Measurements from ENCODE around the gene SIPA1L3.

The SIPA1L3 gene

GRCh38 chr19:37943480-37943879 is 36.5 kb downstream of the SIPA1L3 start:
- peaks cover 97% of the 10 kb centered on the region for H3K79me2 ChIP-seq (ENCODE audit: insufficient read depth, low read length)

GRCh38 chr19:37946132-37946531 is 39.1 kb downstream of the SIPA1L3 start:
- Histone ChIP-seq H3K4me3 (ENCODE audit: insufficient read depth, low read length, poor library complexity, severe bottlenecking) (no peak overlapping the region), H3K27me3 (ENCODE audit: low read length) (no peaks in the 10 kb centered on the region), H2AFZ (ENCODE audit: low read depth, low read length, severe bottlenecking) (no peak overlapping the region), H3K9me3 (ENCODE audit: insufficient read depth, low read length) (no peaks in the 10 kb centered on the region), H3K36me3 (ENCODE audit: low read length) (no peaks in the 10 kb centered on the region), H3K4me2 (ENCODE audit: low read depth, low read length, poor library complexity, severe bottlenecking) (no peak overlapping the region), H4K20me1 (ENCODE audit: low read depth, low read length) (no peaks in the 10 kb centered on the region), H3K9ac (ENCODE audit: low read length) (no peak overlapping the region), H3K9me2 (replicated peaks; ENCODE audit: insufficient read depth, low read length) (no peaks in the 10 kb centered on the region), H3F3A (ENCODE audit: insufficient read depth) (peaks cover 14% of the 10 kb centered on the region), H3K27ac (ENCODE audit: low read depth, low read length) (no peak overlapping the region), H3K79me2 (ENCODE audit: insufficient read depth, low read length) (peaks cover 96% of the 10 kb centered on the region)
- TF ChIP-seq CTCF (IDR thresholded peaks at IDR 0.05; ENCODE audit: insufficient read depth, low read length, poor library complexity, severe bottlenecking) (no peak), EZH2phosphoT487 (conservative IDR thresholded peaks at IDR 0.05; ENCODE audit: low read length) (no peak)

More at GRCh38 chr19:37943480-37943879, 36.5 kb downstream of the SIPA1L3 start:
- H3K27me3 ChIP-seq (ENCODE audit: low read length), result no peaks in the 10 kb centered on the region
- no peak overlapping the region for H3K4me3 ChIP-seq (ENCODE audit: insufficient read depth, low read length, poor library complexity, severe bottlenecking)
- H3K9me3 ChIP-seq (ENCODE audit: insufficient read depth, low read length), result no peaks in the 10 kb centered on the region
- no peak overlapping the region for H2AFZ ChIP-seq (ENCODE audit: low read depth, low read length, severe bottlenecking)
- peaks cover 10% of the 10 kb centered on the region; the same call in 1 of the 2 replicates for H3F3A ChIP-seq (ENCODE audit: insufficient read depth)
- no peak overlapping the region for H3K4me2 ChIP-seq (ENCODE audit: low read depth, low read length, poor library complexity, severe bottlenecking)
- H4K20me1 ChIP-seq (ENCODE audit: low read depth, low read length), result no peaks in the 10 kb centered on the region
- peaks cover 3% of the 10 kb centered on the region; the same call in 1 of the 2 replicates for H3K36me3 ChIP-seq (ENCODE audit: low read length)
- H3K27ac ChIP-seq (ENCODE audit: low read depth, low read length), result no peak overlapping the region
- H3K9me2 ChIP-seq (replicated peaks; ENCODE audit: insufficient read depth, low read length), result no peaks in the 10 kb centered on the region
- no peak overlapping the region for H3K9ac ChIP-seq (ENCODE audit: low read length)
- TF ChIP-seq EZH2phosphoT487 (conservative IDR thresholded peaks at IDR 0.05; ENCODE audit: low read length) (no peak), CTCF (IDR thresholded peaks at IDR 0.05; ENCODE audit: insufficient read depth, low read length, poor library complexity, severe bottlenecking) (no peak)

GRCh38 chr19:37947778-37948177 is 40.8 kb downstream of the SIPA1L3 start:
- Histone ChIP-seq H3K4me2 (ENCODE audit: low read depth, low read length, poor library complexity, severe bottlenecking) (peak overlapping the region; percentile 2), H2AFZ (ENCODE audit: low read depth, low read length, severe bottlenecking) (no peak overlapping the region), H3K9me2 (replicated peaks; ENCODE audit: insufficient read depth, low read length) (no peaks in the 10 kb centered on the region), H3K9me3 (ENCODE audit: insufficient read depth, low read length) (no peaks in the 10 kb centered on the region), H4K20me1 (ENCODE audit: low read depth, low read length) (no peaks in the 10 kb centered on the region), H3F3A (ENCODE audit: insufficient read depth) (peaks cover 20% of the 10 kb centered on the region), H3K4me3 (ENCODE audit: insufficient read depth, low read length, poor library complexity, severe bottlenecking) (no peak overlapping the region), H3K36me3 (ENCODE audit: low read length) (no peaks in the 10 kb centered on the region), H3K79me2 (ENCODE audit: insufficient read depth, low read length) (peaks cover 97% of the 10 kb centered on the region), H3K27ac (ENCODE audit: low read depth, low read length) (peak overlapping the region; percentile 56), H3K9ac (ENCODE audit: low read length) (peak overlapping the region; percentile 15; the same call in 1 of the 2 replicates), H3K27me3 (ENCODE audit: low read length) (no peaks in the 10 kb centered on the region)
- TF ChIP-seq EZH2phosphoT487 (conservative IDR thresholded peaks at IDR 0.05; ENCODE audit: low read length) (no peak), CTCF (IDR thresholded peaks at IDR 0.05; ENCODE audit: insufficient read depth, low read length, poor library complexity, severe bottlenecking) (no peak)

Measured in SU-DHL-6 (cell line).